Measurements from ENCODE around the gene CDK5.

DNA sequence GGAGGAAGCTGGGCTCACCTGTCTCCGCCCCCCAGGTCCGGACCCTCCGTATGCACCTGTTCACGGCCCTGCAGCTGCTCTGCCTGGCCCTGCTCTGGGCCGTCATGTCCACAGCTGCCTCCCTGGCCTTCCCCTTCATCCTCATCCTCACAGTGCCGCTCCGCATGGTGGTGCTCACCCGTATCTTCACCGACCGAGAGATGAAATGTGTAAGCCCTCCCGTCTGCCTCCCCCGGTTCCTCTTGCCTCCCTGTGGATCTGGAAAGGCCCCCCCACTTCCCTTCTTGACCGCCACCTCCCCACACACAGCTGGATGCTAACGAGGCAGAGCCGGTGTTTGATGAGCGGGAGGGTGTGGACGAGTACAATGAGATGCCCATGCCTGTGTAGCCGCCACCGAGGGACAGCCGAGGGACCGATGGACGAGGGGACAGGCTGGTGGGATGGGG, 18.3 kb upstream of the CDK5 start:
- TF ChIP-seq, protein P1, sequence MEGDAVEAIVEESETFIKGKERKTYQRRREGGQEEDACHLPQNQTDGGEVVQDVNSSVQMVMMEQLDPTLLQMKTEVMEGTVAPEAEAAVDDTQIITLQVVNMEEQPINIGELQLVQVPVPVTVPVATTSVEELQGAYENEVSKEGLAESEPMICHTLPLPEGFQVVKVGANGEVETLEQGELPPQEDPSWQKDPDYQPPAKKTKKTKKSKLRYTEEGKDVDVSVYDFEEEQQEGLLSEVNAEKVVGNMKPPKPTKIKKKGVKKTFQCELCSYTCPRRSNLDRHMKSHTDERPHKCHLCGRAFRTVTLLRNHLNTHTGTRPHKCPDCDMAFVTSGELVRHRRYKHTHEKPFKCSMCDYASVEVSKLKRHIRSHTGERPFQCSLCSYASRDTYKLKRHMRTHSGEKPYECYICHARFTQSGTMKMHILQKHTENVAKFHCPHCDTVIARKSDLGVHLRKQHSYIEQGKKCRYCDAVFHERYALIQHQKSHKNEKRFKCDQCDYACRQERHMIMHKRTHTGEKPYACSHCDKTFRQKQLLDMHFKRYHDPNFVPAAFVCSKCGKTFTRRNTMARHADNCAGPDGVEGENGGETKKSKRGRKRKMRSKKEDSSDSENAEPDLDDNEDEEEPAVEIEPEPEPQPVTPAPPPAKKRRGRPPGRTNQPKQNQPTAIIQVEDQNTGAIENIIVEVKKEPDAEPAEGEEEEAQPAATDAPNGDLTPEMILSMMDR (IDR thresholded peaks at IDR 0.05; ENCODE audit: poor library complexity, severe bottlenecking), result no peak
- no peak for TF ChIP-seq EP300 (conservative IDR thresholded peaks at IDR 0.05; ENCODE audit: poor library complexity, severe bottlenecking)
- TF ChIP-seq POLR2AphosphoS5 (IDR thresholded peaks at IDR 0.05), result no peak
- TF ChIP-seq, protein P2, sequence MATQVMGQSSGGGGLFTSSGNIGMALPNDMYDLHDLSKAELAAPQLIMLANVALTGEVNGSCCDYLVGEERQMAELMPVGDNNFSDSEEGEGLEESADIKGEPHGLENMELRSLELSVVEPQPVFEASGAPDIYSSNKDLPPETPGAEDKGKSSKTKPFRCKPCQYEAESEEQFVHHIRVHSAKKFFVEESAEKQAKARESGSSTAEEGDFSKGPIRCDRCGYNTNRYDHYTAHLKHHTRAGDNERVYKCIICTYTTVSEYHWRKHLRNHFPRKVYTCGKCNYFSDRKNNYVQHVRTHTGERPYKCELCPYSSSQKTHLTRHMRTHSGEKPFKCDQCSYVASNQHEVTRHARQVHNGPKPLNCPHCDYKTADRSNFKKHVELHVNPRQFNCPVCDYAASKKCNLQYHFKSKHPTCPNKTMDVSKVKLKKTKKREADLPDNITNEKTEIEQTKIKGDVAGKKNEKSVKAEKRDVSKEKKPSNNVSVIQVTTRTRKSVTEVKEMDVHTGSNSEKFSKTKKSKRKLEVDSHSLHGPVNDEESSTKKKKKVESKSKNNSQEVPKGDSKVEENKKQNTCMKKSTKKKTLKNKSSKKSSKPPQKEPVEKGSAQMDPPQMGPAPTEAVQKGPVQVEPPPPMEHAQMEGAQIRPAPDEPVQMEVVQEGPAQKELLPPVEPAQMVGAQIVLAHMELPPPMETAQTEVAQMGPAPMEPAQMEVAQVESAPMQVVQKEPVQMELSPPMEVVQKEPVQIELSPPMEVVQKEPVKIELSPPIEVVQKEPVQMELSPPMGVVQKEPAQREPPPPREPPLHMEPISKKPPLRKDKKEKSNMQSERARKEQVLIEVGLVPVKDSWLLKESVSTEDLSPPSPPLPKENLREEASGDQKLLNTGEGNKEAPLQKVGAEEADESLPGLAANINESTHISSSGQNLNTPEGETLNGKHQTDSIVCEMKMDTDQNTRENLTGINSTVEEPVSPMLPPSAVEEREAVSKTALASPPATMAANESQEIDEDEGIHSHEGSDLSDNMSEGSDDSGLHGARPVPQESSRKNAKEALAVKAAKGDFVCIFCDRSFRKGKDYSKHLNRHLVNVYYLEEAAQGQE (IDR thresholded peaks at IDR 0.05; ENCODE audit: borderline replicate concordance), result no peak
- TF ChIP-seq RAD21 (conservative IDR thresholded peaks at IDR 0.05), result no peak
- no peak for TF ChIP-seq EZH2 (IDR thresholded peaks at IDR 0.05; ENCODE audit: borderline replicate concordance, insufficient read depth, low read length, poor library complexity, severe bottlenecking)
